Activated CD8-positive, alpha-beta T cell treated with anti-CD3 and anti-CD28 coated beads for 36 hours (primary cell): ENCODE data around the gene SORL1-AS1.

Experiments
- ATAC-seq: fragments of 200-7000 bp; cut with Tn5 transposase; one replicate; pipeline ENCODE4 v1.10.0; 2021; ENCODE audit warnings: mild to moderate bottlenecking, moderate library complexity
- CTCF ChIA-PET: fragments of 350-600 bp; sonication (Branson Sonifier 250); formaldehyde crosslinking; loops from one replicate; lab custom pipeline; 2021; ENCODE audit warnings: antibody characterized with exemption; lab: Charles Lee
- POLR2A ChIA-PET: fragments of 350-600 bp; sonication (Branson Sonifier 250); formaldehyde crosslinking; loops from one replicate; lab custom pipeline; 2021; ENCODE audit warnings: antibody characterized with exemption; lab: Charles Lee
- DNase-seq: peaks from one replicate; pipeline ENCODE4 v3.0.0-alpha.2; 2020
- H3K27ac Mint-ChIP-seq: one replicate; pipeline ENCODE4 v1.8.0; 2021; ENCODE audit warnings: mild to moderate bottlenecking, mixed read lengths
- H3K27me3 Mint-ChIP-seq: one replicate; pipeline ENCODE4 v1.8.0; 2021; ENCODE audit warnings: mixed read lengths
- H3K36me3 Mint-ChIP-seq: one replicate; pipeline ENCODE4 v1.8.0; 2021; ENCODE audit warnings: low read depth, mixed read lengths
- H3K4me1 Mint-ChIP-seq: one replicate; pipeline ENCODE4 v1.8.0; 2021; ENCODE audit warnings: low read depth, mixed read lengths
- H3K4me3 Mint-ChIP-seq: one replicate; pipeline ENCODE4 v1.8.0; 2021; ENCODE audit warnings: mild to moderate bottlenecking, moderate library complexity, mixed read lengths
- H3K9me3 Mint-ChIP-seq: one replicate; pipeline ENCODE4 v1.8.0; 2021; ENCODE audit warnings: mixed read lengths
- CTCF ChIP-seq: fragments of 200-600 bp; IDR thresholded peaks from one replicate; pipeline ENCODE4 v1.8.0; 2022; ENCODE audit warnings: antibody characterized with exemption, mild to moderate bottlenecking
- intact Hi-C: fragments of 100-400 bp; cut with micrococcal nuclease; formaldehyde crosslinking; loops from one replicate; pipeline ENCODE4 v1.10.0; 2022

SORL1-AS1 gene

GRCh38 chr11:121488170-121488569 is 35.4 kb upstream of the SORL1-AS1 start:
- POLR2A ChIA-PET = interaction anchor here (1.8 to 2.3 kb wide), 2 partner anchors 11 to 20 kb away, joined by 6 to 8 read pairs; no protein-coding TSS in a partner anchor
- Mint-ChIP-seq H3K27me3 (no peaks in the 10 kb centered on the region), H3K36me3 (peaks cover 64% of the 10 kb centered on the region)

DNA sequence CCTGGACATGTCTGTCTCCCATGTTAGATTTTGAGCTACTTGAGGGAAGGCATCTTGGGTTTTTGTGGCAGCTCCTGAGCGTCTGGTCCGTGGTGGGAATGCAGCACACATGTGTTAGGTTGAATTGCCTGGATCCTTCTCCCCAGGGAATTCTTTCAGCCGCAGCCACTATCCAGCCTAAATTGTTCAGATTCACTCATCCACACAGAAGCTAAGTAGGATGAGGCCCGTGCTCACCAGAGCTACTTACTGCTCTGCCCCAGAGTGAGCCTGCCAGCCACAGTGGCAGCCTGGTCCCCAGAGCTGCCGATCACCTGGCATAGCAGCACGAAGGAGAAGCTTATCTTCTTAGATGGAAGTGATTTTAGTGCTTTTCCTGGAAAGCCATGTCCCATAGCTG is 34.4 kb upstream of the SORL1-AS1 start:
- Mint-ChIP-seq H3K4me1 (peaks cover 64% of the 10 kb centered on the region), H3K27ac (peak overlapping the region; percentile 34), H3K27me3 (no peaks in the 10 kb centered on the region), H3K4me3 (no peak overlapping the region), H3K36me3 (peaks cover 67% of the 10 kb centered on the region), H3K9me3 (no peaks in the 10 kb centered on the region)
- intact Hi-C loops = no loop called here
- POLR2A ChIA-PET = interaction anchor here (0.7 to 2.3 kb wide), 5 partner anchors 12 to 30 kb away, joined by 3 to 8 read pairs (median 4); no protein-coding TSS in a partner anchor
- no peak for TF ChIP-seq CTCF
- DNase-seq (no peak), ATAC-seq (no peak)
- CTCF ChIA-PET = interaction anchor here (0.9 to 1.2 kb wide), 4 partner anchors 10 to 36 kb away, joined by 3 to 6 read pairs (median 4); no protein-coding TSS in a partner anchor

More at GRCh38 chr11:121488170-121488569, 35.4 kb upstream of the SORL1-AS1 start:
- Mint-ChIP-seq H3K27ac (no peak overlapping the region), H3K4me3 (no peak overlapping the region), H3K9me3 (no peaks in the 10 kb centered on the region), H3K4me1 (peaks cover 55% of the 10 kb centered on the region)
- DNase-seq = no peak
- TF ChIP-seq CTCF = no peak
- intact Hi-C loops = no loop called here
- no peak for ATAC-seq
- CTCF ChIA-PET = interaction anchor here (1.0 to 1.2 kb wide), 3 partner anchors 9 to 37 kb away, joined by 3 to 6 read pairs (median 4); no protein-coding TSS in a partner anchor

DNA sequence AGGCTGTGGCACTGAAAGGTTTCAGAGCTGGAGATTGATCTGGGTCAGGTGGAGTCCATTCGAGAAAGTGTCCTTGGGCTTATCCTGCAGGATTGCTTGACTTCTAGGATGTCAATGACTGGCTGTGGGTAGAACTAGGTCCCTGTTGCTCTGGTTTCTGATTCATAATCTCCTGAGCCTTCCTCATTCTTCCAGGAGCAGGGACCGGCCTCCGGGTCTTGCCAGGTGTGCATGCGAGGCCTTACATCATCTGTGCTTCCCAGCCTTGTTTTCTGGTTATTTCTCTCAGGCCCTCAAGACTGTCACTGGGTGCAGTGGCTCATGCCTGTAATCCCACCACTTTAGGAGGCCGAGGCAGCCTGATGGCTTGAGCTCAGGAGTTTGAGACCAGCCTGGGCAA is 33.3 kb upstream of the SORL1-AS1 start:
- no peak for ATAC-seq
- H3K36me3 Mint-ChIP-seq = peaks cover 60% of the 10 kb centered on the region
- H3K27me3 Mint-ChIP-seq = no peaks in the 10 kb centered on the region
- no peak overlapping the region for H3K4me3 Mint-ChIP-seq
- TF ChIP-seq CTCF = no peak
- ChIA-PET POLR2A (no interaction called here), CTCF (interaction anchor here (1.5 to 1.9 kb wide), 2 partner anchors 10 to 18 kb away, joined by 4 to 5 read pairs; no protein-coding TSS in a partner anchor)
- intact Hi-C loops = no loop called here
- H3K27ac Mint-ChIP-seq = peak overlapping the region; percentile 32
- H3K4me1 Mint-ChIP-seq = peaks cover 63% of the 10 kb centered on the region
- DNase-seq = no peak
- no peaks in the 10 kb centered on the region for H3K9me3 Mint-ChIP-seq

DNA sequence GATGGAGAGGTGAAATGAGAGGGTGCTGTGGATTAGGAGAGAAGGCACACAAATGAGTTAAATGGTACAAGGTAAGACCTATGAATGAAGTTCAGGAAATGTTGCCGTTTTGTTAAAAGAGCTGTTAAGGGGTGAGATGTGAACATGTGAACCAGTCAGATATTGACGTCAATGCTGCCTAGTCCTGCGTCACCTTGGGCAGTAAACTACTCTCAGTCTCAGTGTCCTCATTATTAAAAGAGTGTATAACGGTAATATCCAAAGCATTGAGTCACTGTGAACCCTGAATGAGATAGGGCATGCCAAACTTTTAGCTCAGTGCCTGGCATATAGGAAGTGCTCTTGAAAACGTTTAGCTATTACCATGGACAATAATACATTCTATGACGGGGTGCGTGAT is 32.4 kb upstream of the SORL1-AS1 start:
- Mint-ChIP-seq H3K4me3 (no peak overlapping the region), H3K4me1 (peaks cover 63% of the 10 kb centered on the region), H3K9me3 (no peaks in the 10 kb centered on the region), H3K27me3 (no peaks in the 10 kb centered on the region), H3K36me3 (peaks cover 54% of the 10 kb centered on the region), H3K27ac (peak overlapping the region; percentile 81)
- TF ChIP-seq CTCF = no peak
- intact Hi-C loops = no loop called here
- POLR2A ChIA-PET = interaction anchor here (1.0 kb wide), 1 partner anchor 29 kb away, joined by 4 read pairs; no protein-coding TSS in a partner anchor
- no peak for DNase-seq
- ATAC-seq = no peak
- CTCF ChIA-PET = interaction anchor here (1.5 to 3.5 kb wide), 3 partner anchors 8 to 17 kb away, joined by 4 to 17 read pairs (median 5); no protein-coding TSS in a partner anchor

DNA sequence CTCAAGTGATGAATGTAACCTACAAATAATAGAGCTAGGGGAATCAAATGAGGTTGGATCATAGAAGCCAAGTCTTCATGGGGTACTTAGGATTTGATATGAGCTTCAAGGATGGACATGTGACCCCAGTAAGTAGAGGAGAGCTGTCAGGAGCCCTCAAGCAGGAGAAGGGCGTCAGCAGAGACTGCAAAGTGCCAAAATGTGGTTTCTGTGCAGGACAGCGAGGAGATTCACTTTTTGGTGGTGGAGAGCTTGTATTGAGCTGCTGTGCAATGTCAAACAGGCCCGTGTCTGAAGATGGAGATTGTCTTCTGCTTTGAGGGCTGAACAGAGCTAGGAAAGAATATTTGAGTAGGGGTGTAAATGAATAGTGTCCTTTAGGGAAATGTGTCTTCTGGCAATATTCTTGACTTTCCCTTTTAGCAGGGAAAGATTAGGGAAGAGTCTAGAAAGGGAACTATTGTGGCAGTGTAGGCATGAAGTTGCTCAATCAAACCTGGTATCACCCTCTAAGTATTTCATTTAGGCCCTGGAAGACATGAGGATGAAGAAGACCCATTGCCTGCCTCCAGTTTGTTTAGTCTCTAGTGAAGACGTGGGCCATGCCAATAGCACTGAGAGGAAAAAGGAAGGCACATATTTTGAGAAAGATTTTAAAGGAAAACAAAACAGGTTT is 31.2 kb upstream of the SORL1-AS1 start:
- POLR2A ChIA-PET = interaction anchor here (0.6 to 2.4 kb wide), 6 partner anchors 10 to 73 kb away, joined by 3 to 12 read pairs (median 5); partner anchors contain the start of gene SORL1-AS1
- Mint-ChIP-seq H3K4me1 (peaks cover 55% of the 10 kb centered on the region), H3K4me3 (peak overlapping the region; percentile 75), H3K9me3 (no peaks in the 10 kb centered on the region), H3K36me3 (peaks cover 42% of the 10 kb centered on the region), H3K27me3 (no peaks in the 10 kb centered on the region), H3K27ac (peak overlapping the region; percentile 94)
- no peak for TF ChIP-seq CTCF
- CTCF ChIA-PET = interaction anchor here (0.9 to 3.5 kb wide), 5 partner anchors 10 to 107 kb away, joined by 3 to 17 read pairs (median 4); no protein-coding TSS in a partner anchor
- ATAC-seq (no peak), DNase-seq (no peak)
- intact Hi-C loops = loop anchor here (2.0 kb wide), 1 partner anchor 19 kb away; no protein-coding TSS in a partner anchor
